GM18951 (cell line): Measurements from ENCODE around the gene KCNK13.

ENCODE experiments used
- POLR2A ChIP-seq: IDR thresholded peaks from 4 replicates; pipeline ENCODE4 v1.6.1; 2011; ENCODE audit warnings: mild to moderate bottlenecking; ENCODE audit not compliant: insufficient read length, insufficient read depth; ENCODE audit errors: extremely low read depth
- in situ Hi-C: fragments of 300-500 bp; cut with MboI; formaldehyde crosslinking; loops from one replicate; pipeline ENCODE4 v1.12.0; 2022; ENCODE audit warnings: low sequenced_read_pairs, mixed read lengths, inconsistent platforms; ENCODE audit not compliant: unreplicated experiment

KCNK13 gene

GRCh38 chr14:90091393-90091792, 29.6 kb downstream of the KCNK13 start:
- in situ Hi-C loops, result no loop called here
- no peak for TF ChIP-seq POLR2A

DNA sequence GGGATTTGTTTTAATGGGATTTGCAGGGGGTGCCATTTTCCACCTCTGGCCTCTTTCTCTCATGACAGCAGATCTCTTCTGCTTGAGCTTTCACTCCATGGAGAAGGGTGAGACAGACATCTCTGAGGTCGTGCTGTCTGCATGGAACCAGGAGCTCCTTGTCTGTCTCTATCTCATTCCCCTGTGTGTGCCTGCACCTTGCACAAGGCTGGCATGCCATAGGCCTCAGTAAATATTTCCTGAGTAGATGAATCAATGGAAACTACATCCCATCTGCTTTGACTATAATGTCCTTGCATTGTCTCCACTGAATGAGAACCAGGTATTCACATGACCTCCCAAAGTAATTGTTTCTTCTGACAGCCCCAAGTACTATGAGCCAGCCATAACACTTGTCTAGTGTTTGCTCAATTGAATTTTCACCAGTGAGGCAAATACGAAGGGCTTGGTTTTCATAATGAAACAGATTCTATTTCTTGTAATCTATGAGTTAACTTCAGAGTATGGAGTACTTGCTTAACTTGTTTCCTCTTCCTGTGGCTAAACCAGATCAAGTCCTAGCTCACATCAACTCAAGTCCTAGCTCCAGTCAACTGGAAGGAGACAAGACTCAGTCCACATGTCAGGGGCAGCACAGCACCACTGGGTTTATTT, 32.3 kb downstream of the KCNK13 start:
- no peak for TF ChIP-seq POLR2A
- in situ Hi-C loops, result no loop called here

GRCh38 chr14:90095096-90095495, 33.3 kb downstream of the KCNK13 start:
- no peak for TF ChIP-seq POLR2A
- in situ Hi-C loops, result no loop called here

GRCh38 chr14:90096566-90096965, 34.8 kb downstream of the KCNK13 start:
- no peak for TF ChIP-seq POLR2A
- in situ Hi-C loops, result no loop called here

DNA sequence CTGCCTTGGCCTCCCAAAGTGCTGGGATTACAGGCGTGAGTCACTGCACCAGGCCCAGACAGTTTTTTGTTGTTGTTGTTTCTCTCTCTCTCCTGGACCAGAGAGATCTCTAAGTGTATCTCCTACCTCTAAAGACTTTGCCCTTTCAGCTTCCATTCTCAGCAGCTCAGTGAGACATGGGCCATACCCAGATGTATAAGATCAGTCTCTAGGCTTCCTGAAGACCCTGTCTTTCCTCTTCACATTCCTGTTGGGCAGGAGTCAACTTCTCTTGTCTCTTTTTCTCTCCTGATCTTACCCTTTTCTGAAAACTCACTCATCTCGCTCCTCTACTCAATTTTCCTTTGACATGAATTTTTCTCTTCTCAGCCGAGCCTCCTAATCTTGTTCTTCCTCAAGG, 42.0 kb downstream of the KCNK13 start:
- TF ChIP-seq POLR2A, result no peak
- in situ Hi-C loops, result no loop called here

GRCh38 chr14:90105756-90106155, 44.0 kb downstream of the KCNK13 start:
- no peak for TF ChIP-seq POLR2A
- in situ Hi-C loops, result no loop called here

DNA sequence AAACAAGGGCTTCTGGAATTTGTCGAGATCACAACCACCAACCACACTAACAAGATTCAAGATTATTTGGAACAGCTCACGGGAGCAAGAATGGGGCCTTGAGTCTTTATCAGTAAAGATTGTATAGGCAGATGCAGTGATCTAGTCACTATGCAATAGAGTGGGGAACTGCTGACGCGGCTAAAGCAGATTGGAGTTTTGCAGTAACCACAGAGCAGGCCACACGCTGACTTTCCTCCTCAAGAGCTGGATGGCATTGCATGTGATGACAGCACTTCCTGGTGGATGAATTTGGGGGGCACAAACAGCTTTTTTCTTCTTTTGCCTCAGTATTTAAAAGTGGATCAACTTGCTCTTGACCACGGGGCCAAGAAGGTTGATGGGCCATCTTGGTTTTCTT, 46.0 kb downstream of the KCNK13 start:
- no peak for TF ChIP-seq POLR2A
- in situ Hi-C loops, result no loop called here

DNA sequence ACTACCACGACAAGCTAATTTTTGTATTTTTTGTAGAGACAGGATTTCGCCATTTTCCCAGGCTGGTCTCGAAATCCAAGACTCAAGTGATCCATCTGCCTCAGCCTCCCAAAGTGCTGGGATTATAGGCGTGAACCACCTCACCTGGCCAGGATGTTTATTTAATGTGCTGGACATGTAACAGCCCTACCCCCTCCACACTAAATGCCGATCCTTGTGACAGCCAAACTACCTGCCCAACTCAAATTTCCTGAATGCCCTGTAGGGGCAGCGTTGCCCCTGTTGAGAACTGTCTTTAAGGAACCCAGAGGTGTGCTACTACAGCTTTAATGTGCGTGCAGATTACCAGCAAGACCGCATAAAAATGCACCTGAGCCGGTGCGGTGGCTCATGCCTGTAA, 48.1 kb downstream of the KCNK13 start:
- in situ Hi-C loops, result no loop called here

DNA sequence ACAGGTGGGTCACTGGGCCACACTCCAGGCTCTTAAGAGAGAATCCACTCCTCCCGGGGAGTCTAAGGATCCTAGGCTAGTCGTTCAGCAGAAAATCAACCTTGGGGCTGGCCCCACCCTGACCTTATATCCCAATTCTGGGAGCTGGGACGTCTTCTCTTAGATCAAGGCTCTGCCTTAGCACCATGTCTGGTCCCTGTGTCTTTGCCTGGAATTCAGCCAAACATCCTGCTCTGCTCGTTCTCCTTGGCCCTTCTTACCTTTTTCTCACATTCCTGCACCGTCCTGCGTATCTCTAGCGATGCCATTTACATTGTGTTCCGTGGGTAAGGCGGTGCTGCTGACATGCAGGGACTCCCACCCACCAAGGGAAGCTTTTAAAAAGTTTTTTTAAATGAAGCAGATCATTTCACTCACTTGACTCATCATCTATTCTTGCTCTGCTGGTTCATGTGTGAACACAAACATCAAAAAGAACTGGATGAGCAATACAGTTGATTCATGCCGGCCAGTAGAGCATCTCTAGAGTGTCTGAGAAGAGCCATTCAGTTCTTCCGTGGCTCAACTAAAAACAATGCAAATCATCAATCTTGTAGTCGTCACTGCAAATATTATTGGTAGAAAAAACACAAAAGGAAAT, 50.2 kb downstream of the KCNK13 start:
- no peak for TF ChIP-seq POLR2A
- in situ Hi-C loops, result no loop called here

More for the DNA sequence above, 48.1 kb downstream of the KCNK13 start:
- no peak for TF ChIP-seq POLR2A

GRCh38 chr14:90114554-90114953, 52.8 kb downstream of the KCNK13 start:
- TF ChIP-seq POLR2A, result no peak
- in situ Hi-C loops, result no loop called here

DNA sequence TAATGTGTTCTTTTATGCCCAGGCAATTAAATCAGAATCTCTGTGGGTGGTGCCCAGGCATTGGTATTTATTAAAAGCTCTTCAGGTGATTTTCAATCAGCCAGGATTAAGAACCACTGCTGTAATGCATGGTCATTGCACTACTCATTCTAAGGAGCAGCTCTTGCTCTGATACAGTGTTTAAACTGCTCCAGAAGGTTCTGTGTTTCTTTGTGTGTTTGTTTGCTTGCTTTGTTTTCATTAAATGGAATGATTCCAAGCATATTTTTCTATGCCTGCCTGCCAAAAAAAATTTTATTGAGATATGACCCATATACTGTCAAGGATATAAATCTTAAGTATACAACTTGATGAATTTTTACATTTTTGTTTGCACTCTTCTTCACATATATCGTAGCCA, 54.0 kb downstream of the KCNK13 start:
- no peak for TF ChIP-seq POLR2A

DNA sequence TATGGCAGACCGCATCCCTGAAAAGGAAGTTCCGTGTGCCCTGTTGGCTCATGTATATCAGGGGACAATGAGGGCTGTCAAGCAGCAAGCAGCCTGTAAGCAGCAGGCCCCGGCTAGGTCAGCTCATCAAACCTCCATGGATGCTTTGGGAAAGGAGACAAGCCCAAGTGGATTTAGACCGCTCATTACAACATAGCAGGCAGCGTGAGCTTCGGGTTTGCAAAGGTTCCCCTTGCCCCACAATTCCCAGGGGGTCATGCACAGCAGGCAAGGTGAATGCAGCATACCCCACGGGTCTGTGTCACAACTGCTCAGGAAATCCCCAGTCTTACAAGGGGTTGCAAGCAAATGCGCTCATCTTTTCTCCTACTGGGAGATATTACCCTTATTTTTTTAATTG, 54.6 kb downstream of the KCNK13 start:
- no peak for TF ChIP-seq POLR2A
- in situ Hi-C loops, result no loop called here

More for the DNA sequence above, 54.0 kb downstream of the KCNK13 start:
- in situ Hi-C loops, result no loop called here

- in situ Hi-C loops, result no loop called here
- TF ChIP-seq POLR2A, result no peak
These were observed 56.2 kb downstream of the KCNK13 start for GRCh38 chr14:90118027-90118426.

DNA sequence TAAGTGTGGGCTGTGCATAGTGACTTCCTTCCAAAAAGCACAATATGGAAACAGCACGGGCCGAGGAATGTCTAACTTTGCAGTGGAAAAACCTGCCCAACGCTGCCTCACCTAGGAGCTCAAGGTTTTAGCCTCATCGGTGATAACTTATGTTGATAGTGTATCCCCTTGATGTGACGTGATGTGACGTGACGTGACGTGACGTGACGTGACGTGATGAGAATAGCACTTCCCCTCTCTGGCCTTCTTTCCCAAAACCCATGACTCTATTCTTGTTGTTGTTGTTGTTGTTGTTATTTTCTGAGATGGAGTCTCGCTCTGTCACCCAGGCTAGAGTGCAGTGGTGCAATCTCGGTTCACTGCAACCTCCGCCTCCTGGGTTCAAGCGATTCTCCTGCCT, 64.5 kb downstream of the KCNK13 start:
- no peak for TF ChIP-seq POLR2A
- in situ Hi-C loops, result no loop called here

- in situ Hi-C loops, result no loop called here
- TF ChIP-seq POLR2A, result no peak
These were observed 71.2 kb downstream of the KCNK13 start for GRCh38 chr14:90132821-90133570.
